GM18870 (cell line): ENCODE data around the gene SPPL2B.

ENCODE experiments used
- ATAC-seq: cut with Tn5 transposase; IDR thresholded peaks from one replicate; pipeline ENCODE4 v1.9.1; 2021; ENCODE audit warnings: moderate library complexity; ENCODE audit not compliant: unreplicated experiment

The SPPL2B gene

DNA sequence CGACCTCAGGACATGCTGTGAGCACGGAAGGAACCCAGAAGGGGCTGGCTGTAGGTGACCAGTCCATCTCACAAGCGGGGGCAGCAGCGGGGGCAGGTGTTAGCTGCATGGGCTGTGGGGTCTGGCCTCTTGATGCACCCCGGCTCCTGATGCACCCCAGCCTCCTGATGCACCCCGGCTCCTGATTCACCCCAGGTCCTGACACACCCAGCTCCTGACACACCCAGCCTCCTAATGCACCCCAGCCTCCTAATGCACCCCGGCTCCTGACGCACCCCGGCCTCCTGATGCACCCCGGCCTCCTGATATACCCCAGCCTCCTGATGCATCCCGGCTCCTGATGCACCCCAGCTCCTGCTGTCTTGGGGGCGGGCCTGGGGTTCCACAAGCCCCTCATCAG is 7.5 kb upstream of the SPPL2B start:
- no peak for ATAC-seq

DNA sequence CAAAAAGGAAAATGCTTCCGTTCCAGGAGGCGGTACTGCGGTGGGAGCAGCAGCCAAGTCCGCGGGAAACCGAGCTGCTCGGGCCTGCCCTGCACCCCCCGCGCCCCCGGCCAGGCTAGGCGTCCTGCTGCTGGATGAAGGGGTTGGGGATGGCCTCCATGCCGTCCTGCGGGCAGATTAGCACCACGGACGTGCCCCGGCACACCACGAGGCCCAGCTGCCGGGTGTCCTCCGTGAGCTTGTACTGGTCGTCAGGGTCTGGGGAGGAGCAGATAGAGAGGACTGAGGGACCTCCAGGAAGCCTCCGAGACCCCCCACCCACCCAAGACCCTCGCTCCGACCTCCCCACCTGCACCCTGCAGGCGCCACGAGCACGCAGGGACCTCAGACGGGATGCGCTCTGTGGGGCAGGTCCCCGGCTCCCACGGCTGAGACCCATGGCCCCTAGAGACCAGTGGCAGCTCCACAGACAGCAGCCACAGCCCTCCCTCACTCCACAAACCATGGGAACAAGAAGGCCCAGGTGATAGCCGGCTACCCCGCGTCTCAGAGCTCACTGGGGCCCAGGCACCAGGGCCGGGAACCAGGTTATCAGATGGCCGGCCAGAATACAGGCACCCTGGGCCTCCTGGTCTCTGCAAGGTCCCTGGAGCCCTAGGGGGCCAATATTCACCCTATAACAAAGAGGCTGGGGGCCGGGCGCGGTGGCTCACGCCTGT is 6.8 kb upstream of the SPPL2B start:
- ATAC-seq = no peak

DNA sequence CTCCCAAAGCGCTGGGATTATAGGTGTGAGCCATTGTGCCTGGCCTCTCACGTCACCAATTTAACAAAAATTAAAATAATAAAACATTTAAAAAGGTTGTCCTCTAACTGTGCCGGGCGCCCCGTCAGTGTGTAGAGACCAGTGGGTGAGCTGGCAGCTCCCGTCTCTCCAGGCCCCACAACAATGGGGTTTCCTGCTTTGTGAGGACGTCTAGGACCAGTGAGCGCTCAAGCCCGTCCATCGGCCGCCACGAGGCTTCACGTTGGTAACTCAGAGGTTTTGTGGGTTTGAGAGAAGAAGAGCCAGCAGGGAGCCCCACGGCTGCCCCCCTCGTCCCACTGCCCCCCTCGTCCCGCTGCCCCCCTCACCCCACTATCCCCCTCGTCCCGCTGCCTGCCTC is 4.8 kb upstream of the SPPL2B start:
- no peak for ATAC-seq

DNA sequence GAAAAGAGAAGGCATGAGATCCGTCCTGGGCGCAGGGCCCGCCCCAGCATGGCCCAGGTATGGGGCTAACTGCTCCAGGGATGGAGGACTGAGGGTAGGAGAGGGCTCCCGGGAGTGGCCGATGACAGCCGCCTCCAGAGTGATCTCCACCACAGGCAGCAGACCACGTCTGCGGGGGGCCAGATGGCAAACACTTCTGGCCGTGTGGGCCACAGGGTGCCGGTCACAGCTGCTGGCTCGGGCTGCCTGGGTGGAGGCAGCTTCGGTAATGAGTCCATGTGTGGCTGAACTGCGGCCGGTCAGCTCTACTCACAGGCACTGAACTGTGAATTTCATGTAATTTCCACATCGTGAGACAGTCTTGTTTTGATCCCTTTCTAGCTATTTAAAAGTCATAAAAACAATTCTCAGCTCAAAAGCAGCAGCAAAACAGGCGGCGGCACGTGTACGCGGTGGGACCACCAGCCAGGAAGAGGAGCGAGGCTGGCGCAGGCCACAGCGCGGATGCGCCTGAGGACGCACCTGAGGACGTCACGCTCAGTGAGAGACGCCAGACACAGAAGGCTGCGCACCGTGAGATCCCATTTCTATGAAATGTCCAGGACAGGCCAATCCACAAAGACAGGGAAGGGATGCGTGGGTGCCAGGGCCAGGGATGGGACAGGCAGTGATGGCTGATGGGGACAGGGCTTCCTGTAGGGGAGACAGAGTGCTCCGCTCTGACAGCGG is 4.1 kb upstream of the SPPL2B start:
- no peak for ATAC-seq

DNA sequence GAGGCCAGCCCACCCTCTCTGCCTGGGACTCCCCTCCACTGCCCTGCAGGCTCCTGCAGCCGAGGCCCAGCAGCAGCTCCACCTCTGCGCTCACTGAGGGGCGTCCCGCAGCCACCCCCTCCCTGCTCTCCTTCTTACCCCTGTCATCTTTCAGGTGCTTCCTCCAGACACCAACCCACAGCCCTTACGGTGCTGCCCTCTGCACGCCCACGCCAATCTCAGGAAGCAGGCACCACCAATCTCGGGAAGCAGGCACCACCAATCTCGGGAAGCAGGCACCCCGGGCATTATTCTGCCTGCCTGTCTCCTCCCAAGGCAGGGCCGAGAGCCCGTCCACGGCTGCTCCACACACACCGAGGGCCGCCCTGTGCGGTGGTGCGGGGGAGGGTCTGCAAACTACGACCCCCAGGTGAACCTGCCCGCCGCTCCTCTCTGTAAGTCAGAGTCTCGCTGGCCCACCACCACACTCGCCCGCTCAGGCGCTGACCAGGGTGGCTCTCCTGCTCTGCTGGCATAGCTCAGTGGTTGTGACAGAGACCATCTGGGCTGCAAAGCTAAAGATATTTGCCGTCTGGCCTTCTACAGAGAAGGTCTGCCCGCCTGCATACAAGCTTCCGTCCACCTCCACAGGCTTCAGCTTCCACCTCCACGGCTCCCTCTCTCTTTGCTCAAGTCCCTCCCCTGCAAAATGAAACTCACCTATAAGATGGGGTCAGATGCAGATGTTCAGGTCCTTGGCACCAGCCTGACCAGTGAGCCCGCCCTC is 3.0 kb upstream of the SPPL2B start:
- ATAC-seq = no peak

DNA sequence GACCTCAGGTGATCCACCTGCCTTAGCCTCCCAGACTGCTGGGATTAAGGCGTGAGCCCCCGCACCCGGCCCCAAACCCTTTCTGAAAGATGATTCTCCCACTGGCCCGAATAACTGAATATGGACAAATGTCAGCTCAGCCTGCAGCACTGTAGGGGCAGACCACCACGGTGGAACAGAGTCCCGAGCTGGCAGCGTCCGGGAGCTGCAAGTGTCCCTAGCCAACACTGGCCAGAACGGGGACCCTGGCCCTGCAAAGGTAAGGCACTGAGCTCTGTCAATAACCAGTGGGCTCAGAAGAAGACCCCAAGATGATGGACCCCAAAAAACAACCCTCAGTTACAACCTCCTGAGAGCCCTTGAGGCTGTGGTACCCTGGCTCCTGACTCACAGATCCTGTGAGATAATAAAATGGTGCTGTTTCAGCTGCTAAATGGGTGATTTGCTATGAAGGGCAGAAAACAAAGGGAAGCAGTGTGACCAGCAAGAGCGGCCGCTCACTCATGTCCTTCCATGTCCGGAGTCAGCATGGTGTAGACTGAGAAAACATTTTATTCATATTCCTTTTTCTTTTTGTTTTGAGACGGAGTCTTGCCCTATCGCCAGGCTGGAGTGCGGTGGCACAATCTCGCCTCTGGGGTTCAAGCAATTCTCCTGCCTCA is 1.7 kb upstream of the SPPL2B start:
- ATAC-seq = no peak

DNA sequence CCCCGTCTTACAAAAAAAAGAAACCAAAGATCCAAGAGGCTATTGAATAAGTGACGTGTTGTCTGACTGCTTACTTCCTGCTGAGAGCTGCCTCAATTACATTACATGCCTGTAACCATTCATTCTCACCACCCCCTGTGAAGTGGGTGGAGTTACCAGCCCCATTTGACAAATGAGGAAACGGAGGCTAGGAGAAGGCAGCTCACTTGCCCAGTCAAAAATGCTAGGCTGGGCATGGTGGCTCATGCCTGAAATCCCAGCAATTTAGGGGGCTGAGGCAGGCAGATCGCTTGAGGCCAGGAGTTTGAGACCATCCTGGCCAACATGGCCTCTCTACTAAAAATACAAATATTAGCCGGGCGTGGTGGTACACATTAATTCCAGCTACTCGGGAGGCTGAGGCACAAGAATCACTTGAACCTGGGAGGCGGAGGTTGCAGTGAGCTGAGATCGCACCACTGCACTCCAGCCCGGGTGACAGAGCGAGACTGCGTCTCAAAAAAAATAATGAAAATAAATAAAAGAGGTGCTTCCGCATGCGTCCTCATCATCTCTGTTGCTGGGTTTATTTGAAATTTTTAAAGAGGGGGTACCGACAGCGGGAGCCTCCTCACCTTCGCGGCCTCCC is 597 bp upstream of the SPPL2B start:
- ATAC-seq = no peak

DNA sequence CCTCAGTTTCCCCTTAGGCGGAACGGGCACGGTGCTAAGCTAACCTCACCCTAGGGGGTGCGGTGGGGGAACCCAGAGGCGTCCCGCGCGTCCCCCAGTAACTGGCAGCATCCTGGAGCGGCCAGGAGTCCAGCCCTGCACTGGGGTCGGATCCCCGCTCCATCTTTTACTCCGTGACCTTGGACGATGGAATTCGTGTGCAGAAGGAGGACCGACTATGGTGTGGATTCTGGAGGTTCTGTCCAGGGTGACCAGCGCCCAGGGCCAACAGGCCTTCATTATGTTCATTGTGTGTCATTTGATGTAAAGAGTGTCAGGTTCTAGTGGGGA is 630 bp downstream of the SPPL2B start:
- no peak for ATAC-seq

DNA sequence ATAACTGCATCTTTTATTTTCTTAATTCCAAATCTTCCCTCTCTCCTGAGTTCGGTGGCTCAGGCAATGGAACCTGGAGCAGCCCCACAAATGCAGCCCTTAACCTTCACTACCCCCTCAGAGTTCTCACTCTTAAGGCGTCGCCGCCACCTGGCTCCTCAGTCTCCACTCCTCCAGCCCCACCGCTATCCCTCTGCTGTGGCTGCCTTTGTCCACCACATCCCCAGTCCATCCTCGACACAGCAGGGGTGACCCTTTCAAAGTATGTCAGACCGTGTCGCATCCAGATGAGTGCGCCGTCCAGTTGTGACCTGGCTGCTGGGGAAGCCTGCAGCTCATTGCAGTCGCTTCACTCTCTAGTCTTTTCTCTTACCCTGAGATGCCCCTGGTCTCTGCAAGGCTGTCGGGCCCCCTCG is 1.0 kb downstream of the SPPL2B start:
- ATAC-seq = no peak

DNA sequence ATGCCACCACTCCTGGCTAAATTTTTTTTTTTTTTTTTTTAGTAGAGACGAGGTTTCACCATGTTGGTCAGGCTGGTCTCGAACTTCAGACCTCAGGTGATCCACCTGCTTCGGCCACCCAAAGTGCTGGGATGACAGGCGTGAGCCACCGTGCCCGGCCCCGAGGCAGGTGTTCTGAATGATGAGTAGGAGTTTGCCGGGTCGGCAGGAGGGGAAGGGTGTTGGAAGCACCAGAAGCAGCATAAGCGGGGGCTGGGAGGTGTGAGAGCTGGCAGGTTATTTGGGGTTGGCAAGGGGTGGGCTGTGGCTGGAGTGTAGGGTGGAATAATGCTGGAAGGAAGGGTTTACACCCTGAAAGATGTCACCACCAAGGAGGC is 1.8 kb downstream of the SPPL2B start:
- no peak for ATAC-seq

DNA sequence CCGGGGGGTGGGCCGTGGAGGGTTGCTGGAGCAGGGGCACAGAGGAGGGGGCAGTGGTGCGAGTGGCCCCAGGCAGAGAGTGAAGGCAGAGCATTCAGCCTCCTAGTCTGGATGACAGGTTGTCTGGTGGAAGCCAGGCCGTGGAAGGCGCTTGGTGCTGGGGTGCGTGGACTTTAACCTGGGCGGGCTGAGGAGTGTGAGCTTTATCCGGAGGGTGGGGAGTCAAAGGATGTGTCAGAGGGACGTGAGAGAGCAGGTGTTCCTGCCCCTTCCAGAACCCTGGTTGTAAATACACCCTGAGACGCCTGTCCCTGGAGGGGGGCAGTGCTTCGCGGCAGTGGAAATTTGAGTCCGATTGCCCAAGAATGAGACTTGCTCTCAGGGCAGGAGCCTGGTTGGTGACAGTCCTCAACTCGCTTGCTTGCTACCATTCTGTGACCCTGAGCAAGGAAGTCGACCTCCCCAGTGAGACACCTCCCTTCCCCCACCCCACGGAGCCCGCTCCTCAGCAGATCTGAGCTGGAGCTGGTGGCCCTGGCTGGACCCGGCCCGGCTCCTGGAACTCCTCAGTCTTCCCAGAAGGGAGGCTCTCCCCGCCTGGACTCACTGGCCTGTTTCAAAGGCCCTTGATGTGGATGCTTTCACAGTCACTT is 2.3 kb downstream of the SPPL2B start:
- ATAC-seq = no peak

DNA sequence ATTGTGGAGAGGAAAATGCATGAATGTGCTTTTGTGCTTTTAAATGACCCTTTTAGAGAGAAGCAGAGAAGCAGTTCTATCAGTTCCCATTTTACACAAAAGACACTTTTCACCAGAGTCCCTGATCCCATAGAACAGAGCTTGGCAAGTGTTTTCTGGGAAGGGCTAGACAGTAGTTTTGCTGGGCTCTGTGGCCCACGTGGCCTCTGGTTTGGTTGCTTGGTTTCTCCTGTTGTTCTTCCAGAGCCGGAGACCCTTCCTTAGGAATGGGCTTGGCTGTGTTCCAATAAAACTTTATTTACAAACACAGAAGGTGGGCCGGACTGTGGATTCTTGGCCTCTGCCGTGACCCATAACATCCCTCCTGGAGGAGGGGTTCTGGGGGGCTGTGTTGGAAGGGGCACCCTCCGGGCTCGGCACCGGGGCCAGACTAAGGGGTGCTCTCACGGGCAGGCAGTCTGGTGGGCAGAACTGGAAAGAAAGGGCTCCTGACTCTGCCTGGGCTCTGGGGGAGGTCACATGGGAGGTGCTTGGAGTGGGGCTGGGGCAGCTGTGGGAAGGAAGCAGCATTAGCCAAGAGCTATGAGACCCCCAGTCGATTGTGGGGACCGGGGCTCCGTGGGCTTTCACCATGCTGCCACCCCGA is 3.2 kb downstream of the SPPL2B start:
- ATAC-seq = no peak

DNA sequence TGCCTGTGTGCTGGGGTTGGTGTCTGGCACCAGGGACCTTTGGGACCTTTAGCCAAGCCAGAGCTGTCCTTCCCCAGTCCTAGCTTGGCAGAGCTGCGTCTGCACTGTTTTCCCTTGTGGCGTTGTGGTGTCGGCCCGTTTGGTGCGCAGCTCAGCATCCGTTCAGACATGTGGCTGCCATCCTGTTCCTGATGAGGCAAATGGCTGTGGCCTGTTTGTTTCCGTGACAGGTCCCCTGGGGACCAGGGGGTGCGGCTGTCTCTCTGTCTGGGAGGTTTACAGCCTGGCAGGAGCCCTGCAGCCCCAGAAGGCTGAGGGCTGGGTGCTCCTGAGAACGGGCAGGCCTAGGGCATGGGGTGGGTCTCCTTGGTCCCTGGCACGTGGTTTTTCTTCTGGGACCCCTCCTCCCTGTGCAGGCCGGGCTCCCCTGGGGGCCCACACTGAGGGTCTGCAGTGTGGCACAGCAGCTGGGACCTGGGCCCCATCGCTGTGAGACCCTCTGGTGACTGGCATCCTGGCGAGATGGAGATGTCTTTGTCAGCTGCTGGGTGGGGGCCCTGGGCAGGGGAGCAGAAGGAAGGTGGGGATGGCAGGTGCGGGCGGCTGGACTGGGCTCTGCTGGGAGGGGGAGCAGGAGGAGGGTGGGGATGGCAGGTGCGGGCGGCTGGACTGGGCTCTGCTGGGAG is 4.0 kb downstream of the SPPL2B start:
- no peak for ATAC-seq

DNA sequence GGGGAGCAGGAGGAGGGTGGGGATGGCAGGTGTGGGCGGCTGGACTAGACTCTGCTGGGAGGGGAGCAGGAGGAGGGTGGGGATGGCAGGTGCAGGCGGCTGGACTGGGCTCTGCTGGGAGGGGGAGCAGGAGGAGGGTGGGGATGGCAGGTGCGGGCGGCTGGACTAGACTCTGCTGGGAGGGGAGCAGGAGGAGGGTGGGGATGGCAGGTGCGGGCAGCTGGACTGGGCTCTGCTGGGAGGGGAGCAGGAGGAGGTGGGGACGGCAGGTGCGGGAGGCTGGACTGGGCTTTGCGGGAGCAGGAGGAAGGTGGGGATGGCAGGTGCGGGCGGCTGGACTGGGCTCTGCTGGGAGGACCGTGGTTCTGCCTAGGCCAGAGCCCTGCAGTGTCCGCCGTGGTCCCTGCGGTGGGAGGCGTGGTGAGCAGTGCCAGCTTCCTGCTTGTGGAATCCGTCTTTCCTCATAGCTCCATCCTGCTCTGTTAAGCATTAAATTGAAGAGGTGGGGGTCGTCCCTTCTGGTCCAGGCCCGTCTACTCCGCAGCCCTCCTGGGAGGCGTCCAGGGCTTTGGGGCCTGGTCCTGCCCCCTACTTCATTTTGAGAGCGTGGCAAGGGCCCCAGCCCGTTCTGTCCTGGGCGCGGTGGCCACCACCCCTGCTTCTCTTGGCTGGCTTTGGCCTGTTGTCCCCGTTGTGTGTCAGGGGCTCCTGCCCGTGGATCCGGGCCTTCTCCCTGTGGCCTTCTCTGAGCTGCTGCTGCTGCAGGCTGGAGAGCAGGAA is 4.7 kb downstream of the SPPL2B start:
- ATAC-seq = no peak

DNA sequence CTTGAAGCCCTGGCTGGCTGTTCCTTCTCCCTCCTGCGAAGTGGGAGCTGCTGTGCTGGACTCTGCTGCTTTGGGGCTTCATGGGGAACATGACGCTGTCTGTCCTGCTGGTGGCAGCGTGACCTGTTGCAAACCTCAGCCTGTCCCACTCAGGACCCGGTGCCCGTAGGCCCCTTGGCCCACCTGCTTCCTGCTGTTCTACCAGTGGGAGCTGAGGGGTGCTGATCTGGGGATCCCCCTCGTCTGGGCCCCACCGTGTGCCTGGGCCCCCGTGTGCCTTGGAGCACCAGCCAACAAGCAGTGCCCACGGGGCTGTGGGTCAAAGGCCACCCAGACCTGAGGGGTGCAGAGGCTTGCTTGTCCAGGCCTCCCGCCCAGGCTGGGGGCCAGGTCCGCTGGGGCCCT is 5.3 kb downstream of the SPPL2B start:
- ATAC-seq = no peak

DNA sequence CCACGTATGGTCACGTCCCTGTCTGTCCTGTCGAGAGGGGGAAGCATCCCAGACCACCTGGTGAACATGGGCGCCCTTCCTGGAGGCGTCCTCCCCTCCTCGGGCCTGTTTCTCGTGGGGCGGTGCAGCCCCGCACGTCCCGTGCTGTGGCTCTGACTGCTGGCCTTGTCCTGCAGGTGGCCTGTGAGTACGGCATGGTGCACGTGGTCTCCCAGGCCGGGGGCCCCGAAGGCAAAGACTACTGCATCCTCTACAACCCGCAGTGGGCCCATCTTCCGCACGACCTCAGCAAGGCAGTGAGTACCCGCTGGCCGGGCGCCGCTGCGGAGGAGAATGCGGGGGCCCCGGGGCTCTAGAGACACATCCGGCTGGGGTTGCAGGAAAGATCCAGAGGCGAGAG is 5.9 kb downstream of the SPPL2B start:
- ATAC-seq = no peak

DNA sequence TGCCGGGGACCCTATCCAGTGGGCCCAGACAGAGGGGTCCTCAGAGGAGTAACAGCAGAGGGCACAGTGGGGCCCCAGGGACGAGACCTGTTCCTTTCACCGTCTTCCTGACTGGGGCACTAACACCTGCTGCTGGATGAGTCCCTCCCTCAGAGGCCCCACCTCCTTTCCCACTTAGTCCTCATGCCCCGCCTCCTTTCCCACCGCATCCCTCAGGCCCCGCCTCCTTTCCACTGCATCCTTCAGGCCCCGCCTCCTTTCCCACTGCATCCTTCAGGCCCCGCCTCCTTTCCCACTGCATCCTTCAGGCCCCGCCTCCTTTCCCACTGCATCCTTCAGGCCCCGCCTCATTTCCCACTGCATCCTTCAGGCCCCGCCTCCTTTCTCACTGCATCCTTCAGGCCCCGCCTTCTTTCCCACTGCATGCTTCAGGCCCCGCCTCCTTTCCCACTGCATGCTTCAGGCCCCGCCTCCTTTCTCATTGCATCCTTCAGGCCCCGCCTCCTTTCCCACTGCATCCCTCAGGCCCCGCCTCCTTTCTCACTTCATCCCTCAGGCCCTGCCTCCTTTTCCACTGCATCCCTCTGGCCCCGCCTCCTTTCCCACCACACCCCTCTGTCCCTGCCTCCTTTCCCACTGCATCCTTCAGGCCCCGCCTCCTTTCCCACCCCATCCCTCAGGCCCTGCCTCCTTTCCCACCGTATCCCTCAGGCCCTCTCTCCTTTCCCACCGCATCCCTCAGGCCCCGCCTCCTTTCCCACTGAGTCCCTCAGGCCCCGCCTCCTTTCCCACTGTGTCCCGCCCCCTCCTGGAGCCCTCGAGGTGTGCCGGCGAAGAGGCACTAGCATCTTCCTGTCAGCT is 6.7 kb downstream of the SPPL2B start:
- ATAC-seq = no peak

DNA sequence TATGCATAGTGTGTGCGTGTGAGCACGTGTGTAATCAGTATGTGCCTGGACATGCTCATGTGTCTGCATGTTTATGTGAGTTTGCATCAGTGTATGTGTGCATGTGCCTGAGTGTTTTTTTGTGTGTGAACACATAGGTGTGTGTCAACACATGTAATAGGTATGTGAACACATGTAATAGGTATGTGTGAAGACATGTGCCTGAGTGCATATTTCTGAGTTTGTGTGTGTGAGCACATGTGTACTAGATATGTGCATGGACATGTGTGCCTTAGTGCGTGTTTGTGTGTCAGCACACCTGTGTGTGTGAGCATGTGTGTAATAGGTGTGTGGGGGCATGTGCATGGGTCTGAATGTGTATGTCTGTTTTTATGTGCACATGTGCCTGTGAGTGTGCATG is 7.4 kb downstream of the SPPL2B start:
- ATAC-seq = no peak
